GM21447 (cell line): ENCODE data around the gene ZKSCAN5.
"Not testable (repeated sequence)": the region's sequence is repeated elsewhere in the genome, so short reads cannot be mapped to it uniquely, and the experiment has no call there.

Source experiments
- ATAC-seq: cut with Tn5 transposase; IDR thresholded peaks from one replicate; pipeline ENCODE4 v1.9.1; 2021; ENCODE audit not compliant: unreplicated experiment

ZKSCAN5 gene

GRCh38 chr7:99551767-99552463 lies 47.5 kb downstream of the ZKSCAN5 start, which contains the start of gene FAM200A:
Gene FAM200A (minus strand): TSS chr7:99552114. CDS start chr7:99548407, 3,707 bp downstream.
- ATAC-seq: peak; percentile 98

GRCh38 chr7:99553039-99553438 lies 48.6 kb downstream of the ZKSCAN5 start:
- no peak for ATAC-seq

GRCh38 chr7:99554939-99555338 lies 50.5 kb downstream of the ZKSCAN5 start:
- no peak for ATAC-seq

GRCh38 chr7:99557196-99557607 lies 52.7 kb downstream of the ZKSCAN5 start:
- ATAC-seq: no peak

- ATAC-seq: peak; percentile 49
These were observed 53.5 kb downstream of the ZKSCAN5 start for GRCh38 chr7:99557940-99558305.

GRCh38 chr7:99558306-99559174 lies 54.1 kb downstream of the ZKSCAN5 start, which contains the start of gene ZNF655:
Gene ZNF655 (plus strand): TSS chr7:99558642. CDS start chr7:99560560, 1,918 bp downstream.
- ATAC-seq: peak; percentile 73

GRCh38 chr7:99559175-99559915 lies 54.9 kb downstream of the ZKSCAN5 start:
- peak; percentile 18 for ATAC-seq

- ATAC-seq: no peak
These were observed 56.6 kb downstream of the ZKSCAN5 start for GRCh38 chr7:99560834-99561736.

- ATAC-seq: no peak
These were observed 57.2 kb downstream of the ZKSCAN5 start for GRCh38 chr7:99561737-99562051.

- ATAC-seq: no peak
These were observed 57.8 kb downstream of the ZKSCAN5 start for GRCh38 chr7:99562114-99562784.

GRCh38 chr7:99562832-99563231 lies 58.4 kb downstream of the ZKSCAN5 start:
- ATAC-seq: no peak

- ATAC-seq: no peak
These were observed 59.2 kb downstream of the ZKSCAN5 start for GRCh38 chr7:99563650-99564049.

- ATAC-seq: not testable (repeated sequence)
These were observed 64.3 kb downstream of the ZKSCAN5 start for GRCh38 chr7:99568770-99569169.

- no peak for ATAC-seq
These were observed 67.3 kb downstream of the ZKSCAN5 start for GRCh38 chr7:99571768-99572167.

GRCh38 chr7:99573257-99573656 lies 68.8 kb downstream of the ZKSCAN5 start:
- no peak for ATAC-seq

GRCh38 chr7:99576251-99576650 lies 71.8 kb downstream of the ZKSCAN5 start:
- ATAC-seq: no peak

- ATAC-seq: no peak
These were observed 75.0 kb downstream of the ZKSCAN5 start for GRCh38 chr7:99579281-99579955.

- ATAC-seq: no peak
These were observed 75.7 kb downstream of the ZKSCAN5 start for GRCh38 chr7:99579956-99580777.
